ENCODE data around the gene COLGALT1.

The COLGALT1 gene

GRCh38 chr19:17625980-17626379 is 70.5 kb downstream of the COLGALT1 start:
- DNase-seq = no peak

- DNase-seq = no peak
Measured at GRCh38 chr19:17626456-17627015, 71.1 kb downstream of the COLGALT1 start.

- no peak for DNase-seq
Measured at GRCh38 chr19:17627161-17627560, 71.7 kb downstream of the COLGALT1 start.

GRCh38 chr19:17627921-17628320 is 72.5 kb downstream of the COLGALT1 start:
- no peak for DNase-seq

- no peak for DNase-seq
Measured at GRCh38 chr19:17629760-17630159, 74.3 kb downstream of the COLGALT1 start.

DNA sequence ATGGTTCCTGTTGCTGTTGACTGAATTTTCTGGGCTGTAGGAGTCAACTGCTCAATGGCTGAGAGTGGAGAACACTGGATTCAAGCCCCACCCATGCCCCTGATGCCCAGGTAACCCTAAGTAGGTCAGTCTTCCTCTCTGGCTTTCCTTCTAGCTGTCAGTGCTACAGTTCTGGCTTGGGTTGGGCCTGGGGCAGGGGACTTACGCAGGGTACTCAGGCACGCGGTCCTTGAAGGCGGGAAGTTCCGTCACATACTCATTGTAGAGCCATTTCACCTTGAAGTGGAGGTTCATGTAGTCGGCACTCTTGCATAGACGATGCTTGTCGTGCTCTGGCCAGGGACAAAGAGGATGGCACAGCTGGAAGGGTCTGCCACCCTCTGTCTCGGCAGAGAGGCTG is 77.1 kb downstream of the COLGALT1 start:
- DNase-seq = no peak
